ENCODE measurements around the gene SLC25A28. TPM values are rescaled to one million over a fixed set of nuclear protein-coding genes. Genes with fewer than 3 reads are reported as not detected.

SLC25A28 gene
- 4.6 and 16.3 TPM in 2 replicates for total RNA-seq

DNA sequence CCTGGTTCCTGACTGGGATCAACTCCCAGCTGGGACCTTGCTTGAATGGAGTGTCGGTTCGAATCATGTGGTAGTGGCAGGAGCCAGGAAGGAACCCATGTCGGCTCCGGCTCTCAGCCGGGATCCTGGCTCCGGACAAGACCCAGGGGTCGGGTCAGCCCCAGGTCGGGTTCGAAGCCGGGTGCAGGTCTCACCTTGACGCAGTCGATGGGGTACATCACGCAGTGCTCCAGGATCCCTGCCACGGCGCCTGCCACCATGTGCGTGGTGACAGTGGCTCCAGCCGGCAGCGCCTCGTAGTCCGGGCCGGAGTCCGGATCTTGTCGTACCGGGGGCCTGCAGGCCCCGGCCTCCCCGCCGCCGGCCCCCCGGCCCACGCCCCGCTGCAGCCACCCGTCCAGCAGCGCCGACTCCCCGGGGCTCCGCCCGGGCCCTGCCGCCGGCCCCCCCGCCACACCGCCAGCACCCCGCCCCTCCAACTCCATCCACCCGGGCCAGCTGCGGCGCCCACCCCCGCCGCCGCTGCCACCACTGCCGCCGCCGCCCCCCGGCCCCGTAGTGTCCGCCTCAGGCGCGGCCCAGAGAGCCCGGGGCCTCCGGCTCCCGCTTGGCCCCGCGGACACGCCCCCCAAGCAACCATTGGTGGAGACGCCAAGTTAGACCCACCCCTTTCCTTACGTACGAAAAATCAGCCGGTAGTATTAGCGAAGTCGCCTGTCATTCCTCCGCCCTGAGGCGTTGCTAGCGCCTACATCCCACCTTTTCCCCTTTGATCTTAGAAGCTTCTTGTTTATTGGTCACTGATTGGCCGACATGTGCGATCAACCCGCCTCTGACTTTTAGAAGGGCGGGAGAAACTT is at the start of gene SLC25A28:
Gene SLC25A28 (minus strand): TSS at position 589 of the 860 bp plus-strand sequence. CDS start 104 bp downstream, at position 485.

GRCh38 chr10:99659031-99659867 is 39.0 kb upstream of the SLC25A28 start, which contains the start of gene ENTPD7:
Gene ENTPD7, plus strand, starts transcription at chr10:99659509. Its CDS starts 448 bp downstream, at chr10:99659957.

Other genes starting within 250 kb of the SLC25A28 start
- 16.1 and 38.3 TPM in 2 replicates for gene GOT1, start 189.8 kb downstream of the SLC25A28 start, total RNA-seq
- gene NKX2-3, start 87.5 kb downstream of the SLC25A28 start, total RNA-seq = not detected in 2 replicates
- gene ENTPD7, start 39.1 kb upstream of the SLC25A28 start, total RNA-seq = 24.2 and 33.0 TPM in 2 replicates
- gene COX15, start 111.7 kb upstream of the SLC25A28 start, total RNA-seq = 40.6 and 47.4 TPM in 2 replicates
- gene CUTC, start 111.8 kb upstream of the SLC25A28 start, total RNA-seq = 22.8 and 26.3 TPM in 2 replicates
- gene ABCC2, start 162.2 kb upstream of the SLC25A28 start, total RNA-seq = 0.19 and 0.28 TPM in 2 replicates

All from regular cardiac myocyte (primary cell).